KOPT-K1 (cell line): ENCODE results near the gene DNAAF2.
A peak's percentile ranks its signal among the peaks of the same experiment; 100 is the strongest.
"Not testable (repeated sequence)": the region's sequence is repeated elsewhere in the genome, so short reads cannot be mapped to it uniquely, and the experiment has no call there.

Experiments
- H3K27ac ChIP-seq: fragments of 200-600 bp; sonication (generic); 2 replicates; pipeline ENCODE4 v1.5.1; 2016; ENCODE audit warnings: antibody characterized with exemption, mild to moderate bottlenecking, low read depth, low read length; ENCODE audit not compliant: poor library complexity, severe bottlenecking
- H3K36me3 ChIP-seq: fragments of 200-600 bp; sonication (generic); 2 replicates; pipeline ENCODE4 v1.5.1; 2017; ENCODE audit warnings: antibody characterized with exemption, mild to moderate bottlenecking, low read length, moderate library complexity; ENCODE audit not compliant: insufficient read depth
- H3K9me3 ChIP-seq: fragments of 200-600 bp; sonication (generic); 2 replicates; pipeline ENCODE4 v1.5.1; 2017; ENCODE audit warnings: antibody characterized with exemption, low read length, mild to moderate bottlenecking; ENCODE audit not compliant: insufficient read depth, poor library complexity, severe bottlenecking

The DNAAF2 gene

DNA sequence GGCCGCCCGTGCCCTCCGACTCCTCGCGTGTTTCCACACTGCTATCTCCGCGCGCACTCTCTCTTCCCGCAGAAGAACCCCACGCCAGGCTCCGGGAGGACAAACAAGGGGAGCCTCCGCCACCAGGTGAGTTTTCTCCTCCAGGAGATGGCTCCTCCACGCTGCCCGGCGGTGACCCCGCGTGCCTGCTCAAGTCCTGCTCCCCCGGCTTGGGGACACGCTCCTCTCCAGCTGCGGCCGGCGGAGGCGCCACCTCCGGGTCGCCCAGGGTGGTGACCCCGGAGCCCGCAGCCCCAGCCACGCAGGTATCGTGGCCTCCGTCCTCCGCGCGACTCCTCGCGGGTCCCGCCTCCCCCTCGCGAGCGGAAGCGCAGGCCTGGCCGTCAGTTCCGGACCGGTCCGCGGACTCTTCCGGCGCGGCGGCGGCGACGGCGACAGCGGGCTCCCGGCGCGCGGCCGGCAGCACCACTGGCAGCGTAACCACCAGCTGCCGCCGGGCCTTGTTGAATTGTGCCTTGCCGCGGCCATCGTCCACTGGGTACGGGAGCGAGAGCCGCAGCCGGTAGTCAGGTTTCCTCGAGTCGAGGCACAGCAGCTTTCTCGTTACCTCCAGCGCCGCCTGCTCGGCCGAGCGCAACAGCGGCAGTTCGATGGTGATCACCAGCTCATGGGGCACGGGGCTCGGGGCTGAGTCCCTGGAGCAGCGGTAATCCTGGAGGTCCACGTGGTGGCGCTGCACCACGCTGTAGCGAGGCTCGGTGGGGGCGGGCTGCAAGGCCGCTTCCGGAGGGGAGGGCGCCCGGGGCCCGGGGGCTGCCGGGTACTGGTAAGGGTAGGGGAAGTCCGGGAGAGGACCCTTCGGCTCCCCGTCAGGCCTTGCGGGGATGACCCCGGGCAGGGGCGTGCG is 1.2 kb downstream of the DNAAF2 start:
- peak overlapping the region; percentile 83 for H3K27ac ChIP-seq
- no peaks in the 10 kb centered on the region for H3K9me3 ChIP-seq
- peaks cover 36% of the 10 kb centered on the region for H3K36me3 ChIP-seq

DNA sequence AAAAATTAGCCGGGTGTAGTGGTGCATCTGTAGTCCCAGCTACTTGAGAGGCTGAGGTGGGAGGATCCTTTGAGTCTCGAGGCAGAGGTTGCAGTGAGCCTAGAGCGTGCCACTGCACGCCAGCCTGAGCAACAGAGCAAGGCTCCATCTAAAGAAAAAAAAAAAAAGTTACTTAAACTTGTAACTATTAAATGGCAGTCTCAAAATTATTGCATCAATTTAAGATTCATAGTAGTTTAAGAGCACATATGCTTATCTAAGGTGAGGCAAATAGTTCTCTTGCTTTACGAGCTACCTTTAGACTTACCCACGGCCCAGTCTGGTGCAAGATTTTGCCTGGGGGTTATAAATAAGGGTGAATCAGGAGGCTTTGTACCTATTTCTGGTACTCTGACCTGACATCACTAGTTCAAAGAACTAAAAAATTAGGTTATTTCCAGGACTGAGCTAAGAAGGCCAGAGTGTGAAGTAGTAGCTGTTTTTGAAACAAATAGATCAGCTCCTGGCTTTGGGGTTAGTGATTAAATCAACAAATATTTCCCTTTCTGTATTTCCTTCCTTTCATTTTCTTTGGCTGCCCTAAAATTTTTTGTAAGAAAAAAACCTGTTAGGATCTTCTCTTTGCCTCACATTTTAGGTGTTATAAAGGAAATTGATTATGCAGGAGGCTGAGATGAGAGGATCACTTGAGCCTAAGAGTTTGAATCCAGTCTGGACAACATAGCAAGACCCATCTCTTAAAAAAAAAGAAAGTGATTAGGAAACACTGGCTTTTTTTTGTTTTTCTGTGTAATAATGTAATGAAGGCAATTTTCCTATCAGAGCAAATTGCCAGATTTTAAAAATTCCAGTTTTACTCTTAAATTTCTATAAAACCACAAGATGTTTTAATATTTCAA is 10.9 kb downstream of the DNAAF2 start:
- Histone ChIP-seq H3K27ac (no peak overlapping the region), H3K36me3 (peaks cover 47% of the 10 kb centered on the region)

DNA sequence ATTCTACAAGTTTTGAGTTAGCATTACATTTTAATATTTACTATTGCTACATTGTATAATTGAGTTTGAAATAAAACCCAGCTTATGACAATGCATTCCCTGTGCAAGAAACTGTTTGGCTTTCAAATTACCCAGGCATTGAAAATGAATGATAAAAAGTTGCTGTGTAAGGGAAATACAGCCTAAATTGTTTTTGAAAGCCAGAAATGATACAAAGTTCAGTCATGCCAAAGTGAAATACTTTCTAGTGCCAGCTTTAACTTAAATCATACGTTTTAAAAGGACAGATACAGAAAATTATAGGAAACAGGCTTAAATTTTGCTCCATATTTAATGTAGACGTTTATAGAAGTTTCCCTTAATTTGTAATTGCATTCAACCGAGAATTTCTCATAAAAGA is 11.7 kb downstream of the DNAAF2 start:
- H3K27ac ChIP-seq = no peak overlapping the region
- no peaks in the 10 kb centered on the region for H3K9me3 ChIP-seq
- H3K36me3 ChIP-seq = peaks cover 55% of the 10 kb centered on the region

More for the DNA sequence above, 10.9 kb downstream of the DNAAF2 start:
- no peaks in the 10 kb centered on the region for H3K9me3 ChIP-seq

DNA sequence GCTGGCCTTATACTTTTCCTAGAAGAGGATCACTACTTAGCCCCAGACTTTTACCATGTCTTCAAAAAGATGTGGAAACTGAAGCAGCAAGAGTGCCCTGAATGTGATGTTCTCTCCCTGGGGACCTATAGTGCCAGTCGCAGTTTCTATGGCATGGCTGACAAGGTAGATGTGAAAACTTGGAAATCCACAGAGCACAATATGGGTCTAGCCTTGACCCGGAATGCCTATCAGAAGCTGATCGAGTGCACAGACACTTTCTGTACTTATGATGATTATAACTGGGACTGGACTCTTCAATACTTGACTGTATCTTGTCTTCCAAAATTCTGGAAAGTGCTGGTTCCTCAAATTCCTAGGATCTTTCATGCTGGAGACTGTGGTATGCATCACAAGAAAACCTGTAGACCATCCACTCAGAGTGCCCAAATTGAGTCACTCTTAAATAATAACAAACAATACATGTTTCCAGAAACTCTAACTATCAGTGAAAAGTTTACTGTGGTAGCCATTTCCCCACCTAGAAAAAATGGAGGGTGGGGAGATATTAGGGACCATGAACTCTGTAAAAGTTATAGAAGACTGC is 12.9 kb downstream of the DNAAF2 start:
- Histone ChIP-seq H3K27ac (peak overlapping the region; percentile 89), H3K9me3 (no peaks in the 10 kb centered on the region), H3K36me3 (peaks cover 65% of the 10 kb centered on the region)

DNA sequence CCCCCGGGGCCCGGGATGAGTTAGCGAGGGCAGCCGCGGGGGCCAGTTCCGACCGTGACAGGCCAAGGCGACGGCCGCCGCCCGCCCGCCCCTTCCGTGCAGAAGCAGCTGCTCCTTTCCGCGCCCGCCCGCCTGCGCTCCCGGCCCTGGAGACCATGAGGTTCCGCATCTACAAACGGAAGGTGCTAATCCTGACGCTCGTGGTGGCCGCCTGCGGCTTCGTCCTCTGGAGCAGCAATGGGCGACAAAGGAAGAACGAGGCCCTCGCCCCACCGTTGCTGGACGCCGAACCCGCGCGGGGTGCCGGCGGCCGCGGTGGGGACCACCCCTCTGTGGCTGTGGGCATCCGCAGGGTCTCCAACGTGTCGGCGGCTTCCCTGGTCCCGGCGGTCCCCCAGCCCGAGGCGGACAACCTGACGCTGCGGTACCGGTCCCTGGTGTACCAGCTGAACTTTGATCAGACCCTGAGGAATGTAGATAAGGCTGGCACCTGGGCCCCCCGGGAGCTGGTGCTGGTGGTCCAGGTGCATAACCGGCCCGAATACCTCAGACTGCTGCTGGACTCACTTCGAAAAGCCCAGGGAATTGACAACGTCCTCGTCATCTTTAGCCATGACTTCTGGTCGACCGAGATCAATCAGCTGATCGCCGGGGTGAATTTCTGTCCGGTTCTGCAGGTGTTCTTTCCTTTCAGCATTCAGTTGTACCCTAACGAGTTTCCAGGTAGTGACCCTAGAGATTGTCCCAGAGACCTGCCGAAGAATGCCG is 13.7 kb downstream of the DNAAF2 start:
- no peaks in the 10 kb centered on the region for H3K9me3 ChIP-seq
- peak overlapping the region; percentile 89 for H3K27ac ChIP-seq
- peaks cover 65% of the 10 kb centered on the region for H3K36me3 ChIP-seq

DNA sequence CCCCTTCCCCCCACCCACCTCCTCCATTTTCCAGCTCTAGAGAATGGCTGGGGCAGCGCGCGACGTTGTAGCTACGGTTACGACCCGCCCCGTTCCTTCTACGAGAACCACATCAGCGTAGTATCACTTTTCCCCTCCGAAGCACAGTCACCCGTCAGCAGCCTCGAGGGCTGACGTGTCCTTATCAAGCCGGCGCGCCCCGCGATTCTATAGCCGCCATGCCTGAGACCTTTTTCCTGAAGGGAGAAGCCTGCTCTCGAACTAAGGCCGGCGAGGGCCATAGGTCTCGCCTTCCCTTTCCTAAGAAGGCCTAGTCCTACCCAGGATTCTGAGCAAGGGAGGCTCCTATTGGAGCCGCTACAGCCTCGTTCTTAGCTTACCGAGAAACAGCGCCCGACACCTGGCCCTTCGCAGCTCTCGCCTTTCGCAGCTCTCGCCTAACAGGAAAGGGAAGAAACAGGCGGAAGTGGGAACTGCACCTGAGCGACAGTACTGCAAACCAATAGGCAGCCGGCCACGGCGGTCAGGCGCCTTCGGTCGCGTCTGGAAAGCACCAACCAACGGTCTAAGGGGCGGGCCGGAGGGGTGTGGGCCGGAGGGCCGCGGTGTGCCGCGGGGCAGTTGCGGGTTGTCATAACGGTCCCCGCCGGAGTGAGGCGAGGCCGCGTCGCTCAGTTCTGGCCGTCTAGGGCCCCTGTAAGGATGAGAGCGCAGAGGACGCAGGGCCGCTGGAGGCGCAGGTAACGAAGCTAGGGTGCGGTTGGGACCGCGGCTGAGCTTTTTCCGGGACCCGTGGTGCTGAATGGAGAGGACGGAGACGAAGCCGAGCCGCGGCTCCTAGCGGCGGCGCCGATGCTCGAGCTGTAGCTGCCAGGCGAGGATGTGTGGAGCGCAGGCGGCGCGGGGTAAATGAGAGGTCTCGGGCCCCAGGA is 14.6 kb downstream of the DNAAF2 start, which contains the start of the genes MGAT2 and RPL36AL:
Gene MGAT2 (plus strand): TSS at position 618 of the 932 bp plus-strand sequence. CDS start 470 bp downstream, outside the sequence.
Gene RPL36AL (minus strand): TSS at position 445 of the 932 bp plus-strand sequence. CDS start 1,522 bp downstream, outside the sequence.
- Histone ChIP-seq H3K9me3 (no peaks in the 10 kb centered on the region), H3K36me3 (peaks cover 66% of the 10 kb centered on the region), H3K27ac (peak within 1 kb of the TSS; percentile 89)

DNA sequence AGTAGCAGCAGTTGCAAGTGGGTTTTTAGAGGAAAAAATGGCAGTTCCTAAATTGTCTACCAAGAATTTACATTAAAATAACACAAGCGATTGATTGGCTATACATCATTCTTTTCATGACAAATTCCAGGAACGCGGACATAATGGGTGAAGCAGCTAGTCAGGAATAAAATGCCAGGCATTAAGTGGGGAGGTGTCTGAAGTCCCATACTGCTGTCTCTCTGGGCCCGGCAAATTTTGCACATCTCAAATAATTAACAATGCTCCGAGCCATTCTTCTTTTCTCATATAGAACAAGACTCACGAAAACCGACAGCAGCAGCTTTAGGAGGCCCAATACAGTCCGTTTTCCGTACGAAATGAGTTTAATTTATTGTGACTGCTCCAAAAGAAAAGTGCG is 15.3 kb downstream of the DNAAF2 start:
- Histone ChIP-seq H3K9me3 (no peaks in the 10 kb centered on the region), H3K27ac (peak overlapping the region; percentile 89), H3K36me3 (peaks cover 72% of the 10 kb centered on the region)

DNA sequence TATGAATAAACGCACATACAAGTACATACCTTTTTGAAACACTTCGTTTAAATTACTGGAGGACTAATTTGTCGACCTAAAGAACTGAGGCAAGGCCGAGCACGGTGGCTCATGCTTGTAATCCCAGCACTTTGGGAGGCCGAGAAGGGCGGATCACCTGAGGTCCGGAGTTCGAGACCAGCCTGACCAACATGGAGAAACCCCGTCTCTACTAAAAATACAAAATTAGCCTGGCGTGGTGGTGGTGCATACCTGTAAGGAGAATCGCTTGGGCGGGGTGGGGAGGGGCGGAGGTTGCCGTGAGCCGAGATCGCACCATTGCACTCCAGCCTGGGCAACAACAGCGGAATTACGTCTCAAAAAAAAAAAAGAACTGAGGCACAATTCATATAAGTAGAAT is 15.8 kb downstream of the DNAAF2 start:
- H3K9me3 ChIP-seq = not testable (repeated sequence)
- Histone ChIP-seq H3K27ac (peak overlapping the region; percentile 89), H3K36me3 (peaks cover 74% of the 10 kb centered on the region)

DNA sequence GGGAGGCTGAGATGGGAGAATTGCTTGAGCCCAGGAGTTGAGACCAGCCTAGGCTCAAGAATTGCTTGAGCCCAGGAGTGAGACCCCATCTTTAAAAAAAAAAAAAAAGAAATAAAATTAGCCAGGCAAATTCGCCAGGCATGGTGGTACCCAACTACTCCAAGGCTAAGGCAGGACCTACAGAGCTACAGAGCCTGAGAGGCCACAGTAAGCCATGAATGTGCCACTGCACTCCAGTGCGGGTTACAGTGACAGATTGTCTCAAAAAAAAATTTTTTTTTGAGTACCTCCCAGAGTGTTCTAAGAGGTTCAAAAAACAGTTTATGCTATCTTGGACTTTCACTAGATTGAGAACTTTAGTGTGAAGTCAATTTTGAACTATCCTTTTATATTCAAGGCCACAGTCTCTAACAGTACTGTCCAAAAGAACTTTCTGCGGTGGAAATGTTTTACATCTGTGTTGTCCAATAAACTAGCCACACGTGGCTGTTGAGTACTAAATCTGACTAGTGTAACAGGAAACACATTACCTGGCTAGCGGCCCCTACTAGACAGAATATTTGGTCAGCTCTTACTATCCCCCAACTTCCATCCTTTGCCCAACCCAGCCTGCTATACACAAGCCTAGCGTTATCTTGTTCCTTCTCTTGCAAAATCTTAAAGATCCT is 17.1 kb downstream of the DNAAF2 start:
- Histone ChIP-seq H3K27ac (no peak overlapping the region), H3K9me3 (no peaks in the 10 kb centered on the region), H3K36me3 (peaks cover 72% of the 10 kb centered on the region)

DNA sequence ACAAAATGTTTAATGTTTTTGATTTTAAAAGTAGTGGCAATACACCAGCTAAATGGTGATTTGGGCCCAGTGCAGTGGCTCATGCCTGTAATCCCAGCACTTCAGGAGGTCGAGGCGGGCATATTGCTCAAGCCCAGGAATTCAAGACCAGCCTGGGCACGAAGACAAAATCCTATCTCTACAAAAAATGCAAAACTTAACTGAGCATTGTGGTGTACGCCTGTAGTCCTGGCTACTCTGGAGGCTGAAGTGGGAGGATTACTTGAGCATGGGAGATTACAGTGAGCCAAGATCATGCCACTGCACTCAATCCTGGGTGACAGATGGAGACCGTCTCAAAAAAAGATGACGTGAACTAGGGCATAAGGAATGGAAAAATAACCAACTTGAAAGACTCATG is 19.3 kb downstream of the DNAAF2 start:
- Histone ChIP-seq H3K36me3 (peaks cover 83% of the 10 kb centered on the region), H3K27ac (no peak overlapping the region), H3K9me3 (no peaks in the 10 kb centered on the region)

DNA sequence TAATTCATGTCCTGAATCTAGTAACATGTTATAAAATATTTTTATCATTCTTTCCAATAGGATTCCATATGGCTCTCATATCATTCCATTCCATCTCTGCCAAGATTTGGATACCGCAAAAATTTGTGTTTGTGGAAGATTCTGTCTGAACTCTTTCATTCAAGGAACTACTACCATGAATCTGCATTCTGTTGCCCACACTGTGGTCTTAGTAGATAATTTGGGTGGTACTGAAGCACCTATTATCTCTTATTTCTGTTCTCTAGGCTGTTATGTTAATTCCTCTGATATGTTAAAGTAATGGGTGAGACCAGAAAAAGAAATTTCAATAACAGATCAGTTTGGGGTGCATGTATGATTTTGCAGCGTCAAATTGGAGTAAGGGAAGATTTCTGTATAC is 20.8 kb downstream of the DNAAF2 start:
- H3K27ac ChIP-seq = no peak overlapping the region
- H3K9me3 ChIP-seq = no peaks in the 10 kb centered on the region
- peaks cover 98% of the 10 kb centered on the region for H3K36me3 ChIP-seq

DNA sequence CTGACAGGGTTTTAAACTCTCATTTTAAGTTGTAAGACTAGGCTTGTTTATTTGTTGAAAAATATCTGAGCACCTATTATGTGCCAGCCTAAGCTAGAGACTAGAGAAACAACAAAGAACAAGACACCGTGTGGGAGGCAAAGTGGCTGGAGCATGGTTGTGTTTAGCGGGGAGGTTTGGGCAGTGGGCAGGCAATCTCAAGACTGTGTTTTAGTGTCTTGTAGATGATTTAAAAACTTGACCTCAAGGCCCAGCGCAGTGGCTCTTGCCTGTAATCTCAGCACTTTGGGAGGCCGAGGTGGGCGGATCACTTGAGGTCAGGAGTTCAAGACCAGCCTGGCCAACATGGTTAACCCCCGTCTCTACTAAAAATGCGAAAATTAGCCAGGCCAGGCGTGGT is 22.4 kb downstream of the DNAAF2 start:
- Histone ChIP-seq H3K9me3 (no peaks in the 10 kb centered on the region), H3K27ac (no peak overlapping the region), H3K36me3 (peaks cover 98% of the 10 kb centered on the region)

DNA sequence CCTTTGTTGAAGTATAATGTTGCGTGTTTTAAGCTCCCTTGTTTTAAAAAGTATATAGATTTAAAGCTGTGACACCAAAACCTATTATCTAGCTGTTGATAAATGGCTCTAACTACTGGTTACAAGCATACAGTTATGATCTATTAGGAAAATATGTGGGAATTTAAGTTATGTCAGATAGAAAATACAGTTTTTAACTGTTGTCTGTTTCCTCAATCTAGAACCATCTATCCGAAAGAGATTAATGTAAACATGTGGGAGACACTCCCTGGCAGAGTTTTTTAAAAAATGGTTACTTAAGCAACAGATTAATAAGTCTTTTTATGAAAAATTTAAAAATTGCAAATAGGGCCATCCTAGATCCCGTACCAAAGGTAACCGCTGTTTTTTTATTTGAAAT is 22.8 kb downstream of the DNAAF2 start:
- Histone ChIP-seq H3K36me3 (peaks cover 98% of the 10 kb centered on the region), H3K27ac (no peak overlapping the region), H3K9me3 (no peaks in the 10 kb centered on the region)
